Stomach (tissue), 9 donors: Measurements from ENCODE around the gene MTX1. TPM values are rescaled to one million over a fixed set of nuclear protein-coding genes. Genes with fewer than 3 reads are reported as not detected.
"Not testable (repeated sequence)": the region's sequence is repeated elsewhere in the genome, so short reads cannot be mapped to it uniquely, and the experiment has no call there.

Source experiments
- DNase-seq, 2 donors: peaks; one replicate each; pipeline versions ENCODE4 v3.0.0 to v3.0.0-alpha.2; 2013 to 2019
- H3K27ac ChIP-seq, 5 donors: fragments of 200-600 bp in 4 of 5; sonication (generic) in 4 of 5; one replicate each; pipeline ENCODE4 v1.5.1; 2013 to 2019; ENCODE audit warnings: mild to moderate bottlenecking in 1 of 5, moderate library complexity in 1 of 5
- H3K27me3 ChIP-seq, 3 donors: fragments of 200-600 bp; sonication (generic); one replicate each; pipeline ENCODE4 v1.5.1; 2017 to 2019; ENCODE audit warnings: mixed run types in 1 of 3
- H3K36me3 ChIP-seq, 4 donors: fragments of 200-600 bp; sonication (generic); 1 replicate in 3 of 4; 2 replicates in 1 of 4; pipeline ENCODE4 v1.5.1; 2016 to 2019
- H3K4me1 ChIP-seq, 4 donors: fragments of 200-600 bp; sonication (generic); one replicate each; pipeline ENCODE4 v1.5.1; 2016 to 2019
- H3K4me3 ChIP-seq, 4 donors: fragments of 200-600 bp; sonication (generic) in 3 of 4; one replicate each; pipeline ENCODE4 v1.5.1; 2016 to 2019; ENCODE audit warnings: mild to moderate bottlenecking in 1 of 4
- H3K9me3 ChIP-seq, 4 donors: fragments of 200-600 bp; sonication (generic); one replicate each; pipeline ENCODE4 v1.5.1; 2016 to 2019
- EP300 ChIP-seq: sonication (generic); formaldehyde crosslinking; IDR thresholded peaks from one replicate; pipeline ENCODE4 v1.6.1; 2017; ENCODE audit warnings: antibody characterized with exemption
- POLR2A ChIP-seq, 4 donors: fragments of 450-650 bp; IDR thresholded peaks; one replicate each; pipeline ENCODE4 v1.6.1; 2016; ENCODE audit warnings: antibody characterized with exemption in 4 of 4, control low read depth in 2 of 4, mild to moderate bottlenecking in 1 of 4, moderate library complexity in 1 of 4
- POLR2AphosphoS5 ChIP-seq, 3 donors: sonication (generic); formaldehyde crosslinking; IDR thresholded peaks; one replicate each; pipeline ENCODE4 v1.6.1; 2016; ENCODE audit warnings: antibody characterized with exemption in 3 of 3
- WGBS, 5 donors: extraction: QIAGEN DNeasy Blood & Tissue Kit in 3 of 5; methylation state at CpG; one replicate each; pipeline versions ENCODE4 v1.1.5 to v1.1.7; 2013 to 2018; 5-methylcytosine and 5-hydroxymethylcytosine counted together
- intact Hi-C: fragments of 100-400 bp; cut with DNase I; formaldehyde crosslinking; loops from one replicate; pipeline ENCODE4 v1.15.1; 2023; ENCODE audit warnings: low total_unique reads
- polyA plus RNA-seq, 3 donors: library from polyadenylated mRNA; stranded (reverse); fragments of 200-250 nt; gene quantifications; one replicate each; pipeline ENCODE4 v1.2.3, GENCODE V29; 2013
- total RNA-seq, 5 donors: library from RNA; depleted of rRNA; stranded (reverse); fragments of >200 nt; gene quantifications; one replicate each; pipeline versions ENCODE4 v1.1.0 to v1.2.3, GENCODE V29; 2014 to 2016
- TF ChIP-seq, protein P1 (sequence below), 7 experiments: fragments of 450-650 bp in 4 of 7; fragments of 200-600 bp in 3 of 7; sonication (generic) in 3 of 7; IDR thresholded peaks; one replicate each; pipeline ENCODE4 v1.5.1; 2016 to 2019; ENCODE audit warnings: antibody characterized with exemption in 7 of 7, control low read depth in 2 of 7, mild to moderate bottlenecking in 1 of 7
- donor health status: healthy with polysubstance abuse.
- donor health status: Bipolar disorder and iron deficiency.
- donor health status: healthy.

The MTX1 gene
- total and polyA plus RNA-seq, 8 donors, result 1.2 to 71.1 (median 36.9) TPM

DNA sequence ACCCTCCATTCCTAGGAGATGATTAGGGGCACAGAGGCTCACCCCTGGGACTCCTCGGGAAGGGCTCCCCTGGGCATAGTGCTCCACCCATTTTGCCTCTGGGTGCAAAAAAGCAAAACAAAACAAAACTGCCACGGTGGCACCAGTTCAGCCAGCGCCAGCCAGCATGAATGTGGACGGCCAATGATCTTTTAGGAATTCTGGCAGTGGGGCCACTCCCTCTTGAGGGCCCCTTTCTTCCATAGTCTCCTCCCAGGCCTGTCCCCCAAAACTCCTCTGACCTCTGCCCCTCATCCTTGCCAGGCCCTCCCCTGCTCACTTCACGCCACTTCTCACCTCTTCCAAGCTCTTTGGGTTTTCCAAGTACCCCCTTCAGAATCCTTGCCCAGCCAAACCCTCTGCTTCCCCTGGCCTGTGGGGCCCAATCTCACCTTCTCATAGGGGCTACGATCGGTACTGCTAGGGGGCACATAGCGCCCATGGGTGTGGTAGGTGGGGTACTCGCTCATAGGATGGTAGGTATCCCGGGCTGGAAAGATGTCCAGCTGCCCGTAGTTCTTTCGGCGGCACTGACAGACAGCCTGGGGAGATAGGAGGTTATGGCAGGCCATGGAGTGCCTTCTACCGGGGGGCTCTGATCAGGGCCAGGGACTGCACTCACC is 21.6 kb upstream of the MTX1 start:
- TF ChIP-seq POLR2AphosphoS5 (IDR thresholded peaks at IDR 0.05), result peak in 1 of 3 donors; percentile 2
- TF ChIP-seq, protein P1, sequence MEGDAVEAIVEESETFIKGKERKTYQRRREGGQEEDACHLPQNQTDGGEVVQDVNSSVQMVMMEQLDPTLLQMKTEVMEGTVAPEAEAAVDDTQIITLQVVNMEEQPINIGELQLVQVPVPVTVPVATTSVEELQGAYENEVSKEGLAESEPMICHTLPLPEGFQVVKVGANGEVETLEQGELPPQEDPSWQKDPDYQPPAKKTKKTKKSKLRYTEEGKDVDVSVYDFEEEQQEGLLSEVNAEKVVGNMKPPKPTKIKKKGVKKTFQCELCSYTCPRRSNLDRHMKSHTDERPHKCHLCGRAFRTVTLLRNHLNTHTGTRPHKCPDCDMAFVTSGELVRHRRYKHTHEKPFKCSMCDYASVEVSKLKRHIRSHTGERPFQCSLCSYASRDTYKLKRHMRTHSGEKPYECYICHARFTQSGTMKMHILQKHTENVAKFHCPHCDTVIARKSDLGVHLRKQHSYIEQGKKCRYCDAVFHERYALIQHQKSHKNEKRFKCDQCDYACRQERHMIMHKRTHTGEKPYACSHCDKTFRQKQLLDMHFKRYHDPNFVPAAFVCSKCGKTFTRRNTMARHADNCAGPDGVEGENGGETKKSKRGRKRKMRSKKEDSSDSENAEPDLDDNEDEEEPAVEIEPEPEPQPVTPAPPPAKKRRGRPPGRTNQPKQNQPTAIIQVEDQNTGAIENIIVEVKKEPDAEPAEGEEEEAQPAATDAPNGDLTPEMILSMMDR (IDR thresholded peaks at IDR 0.05), result no peak
- Histone ChIP-seq H3K9me3 (no peaks in the 10 kb centered on the region), H3K27ac (peak overlapping the region; percentile 72 to 90 (median 79)), H3K4me1 (peaks cover 30 to 52% (median 37%) of the 10 kb centered on the region in 4 donors), H3K27me3 (no peaks in the 10 kb centered on the region), H3K4me3 (peak overlapping the region; percentile 24 to 50 (median 34)), H3K36me3 (peaks cover 0 to 1% (median 0%) of the 10 kb centered on the region in 4 donors)
- intact Hi-C loops, result no loop called here
- 30 to 59% (median 36%) methylated on average over 13 to 14 of the region's 14 CpGs for WGBS, 5 donors
- DNase-seq, result peak; percentile 49 to 60

DNA sequence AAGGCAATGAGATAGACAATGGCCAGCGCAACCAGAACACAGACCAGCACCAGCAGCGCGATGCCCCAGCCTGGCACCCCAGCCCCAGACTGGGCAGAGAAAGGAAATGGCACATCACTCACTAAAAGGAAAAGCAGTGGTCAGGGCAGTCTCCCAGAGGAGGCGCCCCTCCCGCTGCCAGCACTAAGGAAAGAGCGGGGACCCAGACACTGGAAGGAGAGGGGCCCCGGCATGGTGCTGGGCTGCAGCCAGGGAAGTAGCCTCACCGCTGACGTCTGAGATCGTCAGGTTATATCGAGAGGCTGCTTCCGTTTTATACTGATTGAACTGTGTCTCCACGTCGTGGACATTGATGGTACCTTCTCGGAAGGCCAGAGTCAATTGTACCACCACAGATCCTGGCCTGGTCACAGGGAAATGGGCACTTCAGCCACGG is 21.0 kb upstream of the MTX1 start:
- peak overlapping the region; percentile 72 to 90 (median 79) for H3K27ac ChIP-seq
- no peak for DNase-seq
- 38 to 58% (median 48%) methylated on average over 15 to 16 of the region's 16 CpGs for WGBS, 5 donors
- TF ChIP-seq EP300 (no peak), POLR2AphosphoS5 (IDR thresholded peaks at IDR 0.05) (peak in 2 of 3 donors; percentile 23 to 30)
- H3K4me1 ChIP-seq, result peaks cover 29 to 51% (median 34%) of the 10 kb centered on the region in 4 donors
- H3K36me3 ChIP-seq, result no peaks in the 10 kb centered on the region
- H3K9me3 ChIP-seq, result no peaks in the 10 kb centered on the region
- intact Hi-C loops, result no loop called here
- peak overlapping the region; percentile 24 to 50 (median 34) for H3K4me3 ChIP-seq
- no peaks in the 10 kb centered on the region for H3K27me3 ChIP-seq

DNA sequence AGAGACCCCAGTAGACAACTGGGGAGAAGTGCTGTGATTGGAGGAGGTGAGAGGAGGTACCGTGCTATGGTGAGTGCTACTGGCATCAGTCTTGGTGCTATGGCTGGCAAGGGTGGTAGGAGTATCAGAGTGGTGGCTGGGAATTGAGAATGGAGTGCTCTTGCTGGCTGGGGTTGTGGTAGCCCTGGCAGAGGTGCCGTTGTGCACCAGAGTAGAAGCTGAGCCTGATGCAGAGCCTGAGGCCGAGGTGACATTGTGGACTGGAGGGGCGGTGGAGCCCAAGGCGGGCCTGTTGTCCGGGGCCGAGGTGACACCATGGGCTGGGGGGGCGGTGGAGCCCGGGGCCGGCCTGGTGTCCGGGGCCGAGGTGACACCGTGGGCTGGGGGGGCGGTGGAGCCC is 20.2 kb upstream of the MTX1 start:
- TF ChIP-seq POLR2AphosphoS5 (IDR thresholded peaks at IDR 0.05), result no peak
- no peak for TF ChIP-seq POLR2A (IDR thresholded peaks at IDR 0.05)
- TF ChIP-seq, protein P1 (IDR thresholded peaks at IDR 0.05), result no peak
- no peak for TF ChIP-seq EP300
- intact Hi-C loops, result no loop called here
- no peak for DNase-seq
- Histone ChIP-seq H3K27ac (peak overlapping the region; percentile 72 to 90 (median 79)), H3K4me1 (peaks cover 30 to 59% (median 41%) of the 10 kb centered on the region in 4 donors), H3K27me3 (no peaks in the 10 kb centered on the region), H3K4me3 (peak overlapping the region; percentile 24 to 50 (median 34)), H3K36me3 (no peaks in the 10 kb centered on the region), H3K9me3 (no peaks in the 10 kb centered on the region)
- WGBS, 5 donors, result 23 to 73% (median 45%) methylated on average over 3 to 14 of the region's 14 CpGs

DNA sequence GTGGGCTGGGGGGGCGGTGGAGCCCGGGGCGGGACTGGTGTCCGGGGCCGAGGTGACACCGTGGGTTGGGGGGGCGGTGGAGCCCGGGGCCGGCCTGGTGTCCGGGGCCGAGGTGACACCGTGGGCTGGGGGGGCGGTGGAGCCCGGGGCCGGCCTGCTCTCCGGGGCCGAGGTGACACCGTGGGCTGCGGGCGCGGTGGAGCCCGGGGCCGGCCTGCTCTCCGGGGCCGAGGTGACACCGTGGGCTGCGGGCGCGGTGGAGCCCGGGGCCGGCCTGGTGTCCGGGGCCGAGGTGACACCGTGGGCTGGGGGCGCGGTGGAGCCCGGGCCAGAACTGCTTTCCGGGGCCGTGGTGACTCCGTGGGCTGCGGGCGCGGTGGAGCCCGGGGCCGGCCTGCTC is 18.6 kb upstream of the MTX1 start:
- WGBS, 5 donors, result 35 to 74% (median 57%) methylated on average over 20 to 27 of the region's 45 CpGs; no CpG with 5 or more reads in 1 of the 5 donors
- Histone ChIP-seq H3K4me1 (peaks cover 40 to 61% (median 46%) of the 10 kb centered on the region in 4 donors), H3K4me3 (peak overlapping the region; percentile 27 to 52 (median 45)), H3K27ac (peak overlapping the region; percentile 67 to 81 (median 79))
- H3K27me3 ChIP-seq, intact Hi-C loops, H3K36me3 ChIP-seq, DNase-seq, H3K9me3 ChIP-seq: not testable (repeated sequence)

DNA sequence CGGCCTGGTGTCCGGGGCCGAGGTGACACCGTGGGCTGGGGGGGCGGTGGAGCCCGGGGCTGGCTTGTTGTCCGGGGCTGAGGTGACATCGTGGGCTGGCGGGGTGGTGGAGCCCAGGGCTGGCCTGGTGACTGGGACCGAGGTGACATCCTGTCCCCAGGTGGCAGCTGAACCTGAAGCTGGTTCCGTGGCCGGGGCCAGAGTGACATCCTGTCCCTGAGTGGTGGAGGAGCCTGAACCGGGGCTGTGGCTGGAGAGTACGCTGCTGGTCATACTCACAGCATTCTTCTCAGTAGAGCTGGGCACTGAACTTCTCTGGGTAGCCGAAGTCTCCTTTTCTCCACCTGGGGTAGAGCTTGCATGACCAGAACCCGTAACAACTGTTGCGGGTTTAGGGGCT is 16.6 kb upstream of the MTX1 start:
- Histone ChIP-seq H3K27ac (peak overlapping the region; percentile 88 to 98 (median 95)), H3K4me3 (peak overlapping the region; percentile 60 to 67 (median 64)), H3K9me3 (no peaks in the 10 kb centered on the region), H3K36me3 (peaks cover 0 to 4% (median 3%) of the 10 kb centered on the region in 4 donors), H3K4me1 (peaks cover 32 to 61% (median 40%) of the 10 kb centered on the region in 4 donors), H3K27me3 (no peaks in the 10 kb centered on the region)
- peak in 1 of 3 donors; percentile 16 for TF ChIP-seq POLR2AphosphoS5 (IDR thresholded peaks at IDR 0.05)
- no peak for TF ChIP-seq POLR2A (IDR thresholded peaks at IDR 0.05)
- peak in 1 of 2 donors; percentile 50 for DNase-seq
- intact Hi-C loops, result no loop called here
- WGBS, 5 donors, result 33 to 59% (median 44%) methylated on average over 4 to 17 of the region's 17 CpGs
